T-helper 2 cell treated with Interferon-gamma antibody and Interleukin-4, amounts not matched to agents 5 μg/mL and 100 μg/mL, for 36 hours (primary cell): Measurements from ENCODE around the gene ATP5F1C.
"Not testable (repeated sequence)": the region's sequence is repeated elsewhere in the genome, so short reads cannot be mapped to it uniquely, and the experiment has no call there.

ENCODE experiments used
- DNase-seq: peaks from one replicate; pipeline ENCODE4 v3.0.0; 2021; ENCODE audit warnings: low spot score
- H3K27ac Mint-ChIP-seq: one replicate; pipeline ENCODE4 v1.8.0; 2021; ENCODE audit warnings: mild to moderate bottlenecking, mixed read lengths
- H3K27me3 Mint-ChIP-seq: one replicate; pipeline ENCODE4 v1.8.0; 2021; ENCODE audit warnings: low read depth, mixed read lengths
- H3K36me3 Mint-ChIP-seq: one replicate; pipeline ENCODE4 v1.8.0; 2021; ENCODE audit warnings: low read depth, mixed read lengths
- H3K4me1 Mint-ChIP-seq: one replicate; pipeline ENCODE4 v1.8.0; 2021; ENCODE audit warnings: low read depth, mixed read lengths
- H3K4me3 Mint-ChIP-seq: one replicate; pipeline ENCODE4 v1.8.0; 2022; ENCODE audit warnings: mild to moderate bottlenecking, moderate library complexity, mixed read lengths
- H3K9me3 Mint-ChIP-seq: one replicate; pipeline ENCODE4 v1.8.0; 2021; ENCODE audit warnings: mixed read lengths

Gene ATP5F1C

DNA sequence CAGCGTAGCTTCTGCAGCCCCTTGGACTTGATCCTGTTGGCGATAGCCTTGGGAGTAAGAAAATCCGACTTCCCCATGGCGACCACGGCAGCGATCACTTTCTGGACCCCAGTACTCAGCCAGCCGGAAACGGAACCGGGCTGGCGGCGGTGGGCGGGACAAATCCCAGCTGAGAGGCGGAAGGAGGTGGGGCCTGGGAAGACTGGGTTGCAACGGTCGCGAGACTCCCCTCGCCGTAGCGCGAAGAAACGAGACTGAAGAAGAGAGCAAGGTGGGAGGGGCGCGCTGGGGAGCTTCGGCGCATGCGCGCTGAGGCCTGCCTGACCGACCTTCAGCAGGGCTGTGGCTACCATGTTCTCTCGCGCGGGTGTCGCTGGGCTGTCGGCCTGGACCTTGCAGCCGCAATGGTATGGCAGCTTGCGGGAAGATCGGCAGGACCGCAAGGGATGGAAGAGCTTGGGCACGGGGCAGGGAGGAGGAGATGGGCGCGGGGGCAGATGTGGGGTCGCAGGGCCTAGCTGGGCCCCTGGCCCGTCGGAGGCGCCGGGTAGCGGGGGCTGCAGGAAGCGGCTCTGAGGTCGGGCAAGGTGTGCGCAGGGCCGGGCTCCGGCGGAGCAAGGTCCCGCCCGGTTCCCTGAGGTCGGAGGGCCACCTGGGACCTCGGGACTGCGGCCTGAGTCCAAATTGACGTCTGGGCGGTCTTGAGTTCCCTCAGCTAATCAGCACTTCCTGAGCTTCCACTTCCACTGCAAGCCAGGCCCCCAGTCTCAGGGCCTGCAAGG lies at the start of gene ATP5F1C, which contains the start of gene KIN:
TSS of gene ATP5F1C (plus strand) at position 321 of the 782 bp plus-strand sequence. CDS start at position 352, 31 bp downstream.
TSS of gene KIN (minus strand) at position 137 of the 782 bp plus-strand sequence. CDS start at position 77, 60 bp downstream.
- peaks cover 40% of the 10 kb centered on the region for H3K4me1 Mint-ChIP-seq

GRCh38 chr10:7738536-7739407 lies 49.2 kb upstream of the ATP5F1C start:
- Mint-ChIP-seq H3K9me3 (no peaks in the 10 kb centered on the region), H3K27me3 (no peaks in the 10 kb centered on the region), H3K27ac (no peak overlapping the region), H3K4me3 (no peak overlapping the region), H3K4me1 (no peaks in the 10 kb centered on the region), H3K36me3 (no peaks in the 10 kb centered on the region)
- DNase-seq: no peak

More for the DNA sequence above, at the start of gene ATP5F1C, which contains the start of gene KIN:
- no peaks in the 10 kb centered on the region for H3K27me3 Mint-ChIP-seq
- DNase-seq: peak; percentile 97
- H3K36me3 Mint-ChIP-seq: peaks cover 28% of the 10 kb centered on the region
- H3K9me3 Mint-ChIP-seq: no peaks in the 10 kb centered on the region
- H3K27ac Mint-ChIP-seq: no peak within 1 kb of the TSS
- H3K4me3 Mint-ChIP-seq: no peak within 1 kb of the TSS

GRCh38 chr10:7744307-7744706 lies 43.7 kb upstream of the ATP5F1C start:
- Mint-ChIP-seq H3K4me1 (no peaks in the 10 kb centered on the region), H3K27me3 (no peaks in the 10 kb centered on the region), H3K4me3 (no peak overlapping the region), H3K9me3 (no peaks in the 10 kb centered on the region), H3K27ac (no peak overlapping the region), H3K36me3 (no peaks in the 10 kb centered on the region)
- DNase-seq: no peak

GRCh38 chr10:7748637-7749036 lies 39.3 kb upstream of the ATP5F1C start:
- not testable (repeated sequence) for DNase-seq, H3K9me3 Mint-ChIP-seq, H3K4me1 Mint-ChIP-seq, H3K27ac Mint-ChIP-seq, H3K27me3 Mint-ChIP-seq, H3K4me3 Mint-ChIP-seq
- H3K36me3 Mint-ChIP-seq: peaks cover 16% of the 10 kb centered on the region

DNA sequence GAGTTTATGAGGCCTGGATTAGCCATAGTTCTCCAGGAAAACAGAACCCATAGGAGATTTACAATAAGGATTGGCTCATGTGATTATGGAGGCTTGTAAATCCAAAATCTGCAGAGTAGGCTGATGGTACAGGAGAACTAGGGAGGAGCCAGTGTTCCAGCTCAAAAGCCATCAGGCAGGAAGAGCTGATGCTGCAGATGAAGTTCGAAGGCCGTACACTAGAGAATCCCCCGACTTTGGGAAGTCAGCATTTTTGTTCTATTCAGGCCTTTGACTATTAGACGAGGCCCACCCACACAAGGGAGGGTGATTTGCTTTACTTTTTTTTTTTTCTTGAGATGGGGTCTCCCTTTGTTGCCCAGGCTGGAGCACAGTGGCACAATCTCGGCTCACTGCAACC lies 37.8 kb upstream of the ATP5F1C start:
- no peak overlapping the region for H3K4me3 Mint-ChIP-seq
- no peaks in the 10 kb centered on the region for H3K4me1 Mint-ChIP-seq
- no peaks in the 10 kb centered on the region for H3K27me3 Mint-ChIP-seq
- H3K36me3 Mint-ChIP-seq: peaks cover 24% of the 10 kb centered on the region
- no peaks in the 10 kb centered on the region for H3K9me3 Mint-ChIP-seq
- no peak for DNase-seq
- H3K27ac Mint-ChIP-seq: no peak overlapping the region

DNA sequence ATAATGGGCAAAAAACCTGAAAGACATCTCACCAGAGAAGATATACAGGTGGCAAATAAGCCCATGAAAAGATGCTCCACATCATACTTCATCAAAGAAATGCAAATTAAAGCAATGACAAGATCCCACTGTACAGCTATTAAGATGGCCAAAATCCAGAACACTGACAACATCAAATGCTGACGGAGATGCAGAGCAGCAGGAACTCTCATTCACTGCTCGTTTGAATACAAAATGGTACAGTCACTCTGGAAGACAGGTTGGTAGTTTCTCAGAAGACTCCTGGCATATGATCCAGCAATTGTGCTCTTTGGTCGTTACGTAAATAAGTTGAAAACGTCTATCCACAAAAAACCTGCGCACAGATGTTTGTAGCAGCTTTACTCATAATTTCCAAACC lies 35.7 kb upstream of the ATP5F1C start:
- no peak for DNase-seq
- H3K36me3 Mint-ChIP-seq: peaks cover 31% of the 10 kb centered on the region
- no peak overlapping the region for H3K4me3 Mint-ChIP-seq
- no peaks in the 10 kb centered on the region for H3K4me1 Mint-ChIP-seq
- H3K9me3 Mint-ChIP-seq: no peaks in the 10 kb centered on the region
- H3K27me3 Mint-ChIP-seq: no peaks in the 10 kb centered on the region
- H3K27ac Mint-ChIP-seq: no peak overlapping the region

GRCh38 chr10:7755103-7755502 lies 32.9 kb upstream of the ATP5F1C start:
- H3K9me3 Mint-ChIP-seq: no peaks in the 10 kb centered on the region
- DNase-seq: no peak
- H3K4me1 Mint-ChIP-seq: no peaks in the 10 kb centered on the region
- H3K27ac Mint-ChIP-seq: no peak overlapping the region
- H3K27me3 Mint-ChIP-seq: no peaks in the 10 kb centered on the region
- peaks cover 35% of the 10 kb centered on the region for H3K36me3 Mint-ChIP-seq
- no peak overlapping the region for H3K4me3 Mint-ChIP-seq

DNA sequence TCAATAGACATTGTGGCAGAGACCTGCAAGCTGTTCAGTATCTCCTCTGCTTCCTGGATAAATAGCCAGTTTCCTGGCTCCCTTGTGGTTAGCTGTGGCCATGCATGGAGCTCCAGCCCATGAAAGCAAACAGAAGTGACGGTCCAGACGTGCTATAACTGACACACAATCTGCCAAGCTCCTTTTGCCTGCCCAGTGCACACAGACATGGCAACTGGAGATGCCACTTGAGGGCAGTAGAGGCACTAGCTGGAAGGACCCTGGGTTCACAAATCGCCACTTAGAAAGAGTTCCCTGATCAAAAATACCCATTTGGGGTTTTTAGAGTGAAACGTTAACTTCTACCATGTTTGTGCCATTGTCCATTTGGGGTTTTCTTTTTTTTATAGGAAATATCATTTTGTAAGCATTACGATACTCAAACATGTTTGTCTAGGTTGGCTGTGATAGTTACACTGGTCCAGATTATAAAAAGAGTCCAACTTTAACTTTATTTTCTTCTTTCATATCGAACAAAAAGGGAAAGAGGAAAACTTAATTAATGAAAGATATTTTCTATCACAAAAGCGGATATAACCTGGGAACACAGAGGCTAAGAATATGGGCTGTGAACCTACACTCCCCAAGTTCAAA lies 31.5 kb upstream of the ATP5F1C start:
- H3K9me3 Mint-ChIP-seq: no peaks in the 10 kb centered on the region
- no peak overlapping the region for H3K27ac Mint-ChIP-seq
- peaks cover 37% of the 10 kb centered on the region for H3K36me3 Mint-ChIP-seq
- H3K27me3 Mint-ChIP-seq: no peaks in the 10 kb centered on the region
- no peak for DNase-seq
- H3K4me1 Mint-ChIP-seq: no peaks in the 10 kb centered on the region
- no peak overlapping the region for H3K4me3 Mint-ChIP-seq

DNA sequence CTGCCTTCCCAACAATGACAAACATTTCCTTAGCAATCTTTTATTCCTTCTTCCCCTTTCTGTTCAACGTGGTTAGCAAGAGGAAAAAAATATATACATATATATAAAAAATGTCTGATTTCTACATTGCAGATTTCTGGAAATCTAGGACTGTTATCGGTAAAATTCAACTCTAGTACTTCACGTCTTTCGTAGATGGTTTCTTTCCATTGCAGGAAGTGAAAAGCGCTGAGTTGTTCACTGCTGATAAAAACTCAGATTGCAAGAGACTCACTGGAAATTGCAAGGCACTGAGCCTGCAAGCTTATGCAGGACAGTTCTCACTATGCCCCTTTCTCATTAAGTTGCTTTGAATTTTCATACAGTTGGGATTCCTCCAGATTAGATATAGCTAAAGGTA lies 24.0 kb upstream of the ATP5F1C start:
- no peaks in the 10 kb centered on the region for H3K27me3 Mint-ChIP-seq
- H3K9me3 Mint-ChIP-seq: no peaks in the 10 kb centered on the region
- H3K36me3 Mint-ChIP-seq: peaks cover 34% of the 10 kb centered on the region
- no peak overlapping the region for H3K27ac Mint-ChIP-seq
- H3K4me1 Mint-ChIP-seq: no peaks in the 10 kb centered on the region
- DNase-seq: no peak
- no peak overlapping the region for H3K4me3 Mint-ChIP-seq

DNA sequence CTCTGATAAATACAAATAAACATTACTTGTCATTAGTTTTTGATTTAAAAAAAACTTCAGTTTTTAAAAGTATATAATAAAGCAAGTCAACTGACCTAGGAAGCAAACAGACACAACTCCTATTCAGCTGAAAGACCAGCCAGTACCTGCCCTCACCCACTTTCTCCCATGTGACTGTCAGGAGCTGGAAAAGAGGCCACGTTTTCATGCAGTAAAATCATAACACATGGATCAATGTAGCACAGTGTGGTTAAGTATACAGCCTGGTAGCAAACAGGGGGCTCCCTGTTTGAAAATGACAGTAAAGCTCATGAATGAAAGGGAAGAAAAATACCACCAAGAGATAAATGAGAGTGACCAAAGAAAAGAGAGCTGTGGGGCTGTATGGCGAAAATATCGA lies 21.7 kb upstream of the ATP5F1C start:
- Mint-ChIP-seq H3K9me3 (no peaks in the 10 kb centered on the region), H3K27ac (no peak overlapping the region), H3K36me3 (peaks cover 42% of the 10 kb centered on the region), H3K27me3 (no peaks in the 10 kb centered on the region), H3K4me1 (no peaks in the 10 kb centered on the region), H3K4me3 (no peak overlapping the region)
- DNase-seq: no peak

GRCh38 chr10:7767209-7767608 lies 20.8 kb upstream of the ATP5F1C start:
- peaks cover 40% of the 10 kb centered on the region for H3K36me3 Mint-ChIP-seq
- DNase-seq: no peak
- no peaks in the 10 kb centered on the region for H3K9me3 Mint-ChIP-seq

DNA sequence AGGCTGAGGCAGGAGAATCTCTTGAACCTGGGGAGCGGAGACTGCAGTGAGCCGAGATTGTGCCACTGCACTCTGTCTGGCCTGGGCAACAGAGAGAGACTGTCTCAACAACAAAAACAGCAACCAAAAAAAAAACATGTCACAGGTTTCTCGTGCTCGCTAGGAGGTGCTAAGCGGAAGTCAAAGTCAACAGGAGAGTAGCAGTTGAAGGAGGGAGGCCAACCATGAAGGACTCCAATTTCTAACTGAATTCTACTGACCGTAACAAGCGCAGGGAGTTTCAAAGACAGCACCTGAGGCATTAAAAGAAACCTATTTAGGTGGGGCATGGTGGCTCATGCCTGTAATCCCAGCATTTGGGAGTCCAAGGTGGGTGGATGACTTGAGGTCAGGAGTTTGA lies 19.6 kb upstream of the ATP5F1C start:
- H3K27ac Mint-ChIP-seq: no peak overlapping the region
- H3K4me3 Mint-ChIP-seq: no peak overlapping the region
- H3K36me3 Mint-ChIP-seq: peaks cover 36% of the 10 kb centered on the region
- DNase-seq: no peak
- H3K4me1 Mint-ChIP-seq: no peaks in the 10 kb centered on the region
- H3K9me3 Mint-ChIP-seq: no peaks in the 10 kb centered on the region
- H3K27me3 Mint-ChIP-seq: no peaks in the 10 kb centered on the region

More at GRCh38 chr10:7767209-7767608, 20.8 kb upstream of the ATP5F1C start:
- Mint-ChIP-seq H3K4me1 (no peaks in the 10 kb centered on the region), H3K27ac (no peak overlapping the region), H3K27me3 (no peaks in the 10 kb centered on the region), H3K4me3 (no peak overlapping the region)

- Mint-ChIP-seq H3K27me3 (no peaks in the 10 kb centered on the region), H3K27ac (no peak overlapping the region), H3K36me3 (peaks cover 47% of the 10 kb centered on the region)
Measured at GRCh38 chr10:7773845-7774801, 13.9 kb upstream of the ATP5F1C start.

More at GRCh38 chr10:7773845-7774801, 13.9 kb upstream of the ATP5F1C start:
- Mint-ChIP-seq H3K4me1 (peaks cover 2% of the 10 kb centered on the region), H3K9me3 (no peaks in the 10 kb centered on the region), H3K4me3 (no peak overlapping the region)
- DNase-seq: no peak
